ENCODE results near the gene CYP51A1. TPM values are rescaled to one million over a fixed set of nuclear protein-coding genes. Genes with fewer than 3 reads are reported as not detected.
"Not testable (repeated sequence)": the region's sequence is repeated elsewhere in the genome, so short reads cannot be mapped to it uniquely, and the experiment has no call there.

CYP51A1 gene
- total RNA-seq, 1 donor from 2014 or later: 83.9 TPM

DNA sequence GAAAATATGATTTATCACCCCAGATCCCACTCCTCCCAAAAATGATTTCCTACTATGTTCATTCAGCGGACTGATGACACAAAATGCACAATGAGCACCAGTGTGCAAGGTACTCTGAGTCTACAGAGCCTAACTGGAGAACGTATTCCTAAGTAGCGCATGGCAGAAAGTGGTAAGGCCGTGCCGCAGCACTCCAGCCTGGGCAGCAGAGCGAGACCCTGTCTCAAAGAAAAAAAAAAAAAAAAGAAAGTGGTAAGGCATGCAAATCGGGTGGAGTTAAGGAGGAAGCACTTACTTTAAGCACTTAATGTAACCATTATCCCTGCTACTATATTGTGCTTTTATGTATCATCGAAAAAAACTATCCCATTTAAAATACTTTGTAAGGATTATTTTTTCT lies 25.5 kb downstream of the CYP51A1 start:
- H2AFZ ChIP-seq (ENCODE audit: low read depth, low read length): no peak overlapping the region
- H3K27ac Mint-ChIP-seq (ENCODE audit: unreplicated experiment): no peak overlapping the region
- H3K9ac ChIP-seq (ENCODE audit: low read length): no peak overlapping the region
- no peak for FAIRE-seq
- H3K4me1 Mint-ChIP-seq (ENCODE audit: low read depth, unreplicated experiment): no peaks in the 10 kb centered on the region
- peaks cover 5% of the 10 kb centered on the region for H3K36me3 Mint-ChIP-seq (ENCODE audit: low read depth, unreplicated experiment)
- H3K9me3 Mint-ChIP-seq (ENCODE audit: unreplicated experiment): no peaks in the 10 kb centered on the region
- DNase-seq (ENCODE audit: low read depth): no peak
- H4K20me1 ChIP-seq (ENCODE audit: insufficient read depth, low read length): no peaks in the 10 kb centered on the region
- H3K36me3 ChIP-seq (ENCODE audit: insufficient read depth, low read length): peaks cover 44% of the 10 kb centered on the region
- no peak for TF ChIP-seq EZH2 (IDR thresholded peaks at IDR 0.05; ENCODE audit: insufficient read depth, low read length)
- TF ChIP-seq, protein P1, sequence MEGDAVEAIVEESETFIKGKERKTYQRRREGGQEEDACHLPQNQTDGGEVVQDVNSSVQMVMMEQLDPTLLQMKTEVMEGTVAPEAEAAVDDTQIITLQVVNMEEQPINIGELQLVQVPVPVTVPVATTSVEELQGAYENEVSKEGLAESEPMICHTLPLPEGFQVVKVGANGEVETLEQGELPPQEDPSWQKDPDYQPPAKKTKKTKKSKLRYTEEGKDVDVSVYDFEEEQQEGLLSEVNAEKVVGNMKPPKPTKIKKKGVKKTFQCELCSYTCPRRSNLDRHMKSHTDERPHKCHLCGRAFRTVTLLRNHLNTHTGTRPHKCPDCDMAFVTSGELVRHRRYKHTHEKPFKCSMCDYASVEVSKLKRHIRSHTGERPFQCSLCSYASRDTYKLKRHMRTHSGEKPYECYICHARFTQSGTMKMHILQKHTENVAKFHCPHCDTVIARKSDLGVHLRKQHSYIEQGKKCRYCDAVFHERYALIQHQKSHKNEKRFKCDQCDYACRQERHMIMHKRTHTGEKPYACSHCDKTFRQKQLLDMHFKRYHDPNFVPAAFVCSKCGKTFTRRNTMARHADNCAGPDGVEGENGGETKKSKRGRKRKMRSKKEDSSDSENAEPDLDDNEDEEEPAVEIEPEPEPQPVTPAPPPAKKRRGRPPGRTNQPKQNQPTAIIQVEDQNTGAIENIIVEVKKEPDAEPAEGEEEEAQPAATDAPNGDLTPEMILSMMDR (IDR thresholded peaks at IDR 0.05; ENCODE audit: insufficient read depth, low read depth, low read length): no peak
- no peaks in the 10 kb centered on the region for H3K27me3 ChIP-seq (ENCODE audit: insufficient read depth, low read length)
- H3K27ac ChIP-seq (ENCODE audit: low read depth, low read length): no peak overlapping the region
- H3K4me3 ChIP-seq (ENCODE audit: insufficient read depth, low read depth, low read length): no peak overlapping the region
- H3K27me3 Mint-ChIP-seq (ENCODE audit: low read depth, unreplicated experiment): no peaks in the 10 kb centered on the region
- H3K9me3 ChIP-seq (ENCODE audit: insufficient read depth, low read depth, low read length): no peaks in the 10 kb centered on the region
- H3K79me2 ChIP-seq (ENCODE audit: insufficient read depth, low read length): no peaks in the 10 kb centered on the region
- H3K4me2 ChIP-seq (ENCODE audit: low read length): no peak overlapping the region
- H3K4me1 ChIP-seq (ENCODE audit: insufficient read depth, low read length): no peaks in the 10 kb centered on the region
- H3K4me3 Mint-ChIP-seq (ENCODE audit: unreplicated experiment): no peak overlapping the region

DNA sequence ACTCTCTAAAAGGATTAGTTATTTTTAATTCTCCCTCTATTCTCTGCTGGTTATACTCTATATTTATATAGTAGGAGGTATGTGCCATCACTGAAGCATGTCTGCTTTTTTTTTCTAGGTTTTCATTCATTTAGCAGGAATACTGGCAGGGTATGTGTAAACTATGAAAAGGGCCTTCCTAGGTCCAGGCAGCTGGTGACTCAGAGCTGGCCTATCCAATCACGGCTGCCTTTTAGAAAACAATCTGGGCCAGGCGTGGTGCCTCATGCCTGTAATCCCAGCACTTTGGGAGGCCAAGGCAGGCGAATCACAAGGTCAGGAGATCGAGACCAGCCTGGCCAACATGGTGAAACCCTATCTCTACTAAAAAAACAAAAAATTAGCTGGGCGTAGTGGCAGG lies 31.4 kb downstream of the CYP51A1 start:
- peak; percentile 13 for DNase-seq (ENCODE audit: low read depth)
- not testable (repeated sequence) for H3K27ac Mint-ChIP-seq (ENCODE audit: unreplicated experiment); H3K9ac ChIP-seq (ENCODE audit: low read length); H3K27me3 Mint-ChIP-seq (ENCODE audit: low read depth, unreplicated experiment); H3K27ac ChIP-seq (ENCODE audit: low read depth, low read length); H3K36me3 Mint-ChIP-seq (ENCODE audit: low read depth, unreplicated experiment); H3K4me2 ChIP-seq (ENCODE audit: low read length); H2AFZ ChIP-seq (ENCODE audit: low read depth, low read length); H3K9me3 ChIP-seq (ENCODE audit: insufficient read depth, low read depth, low read length); H3K4me1 Mint-ChIP-seq (ENCODE audit: low read depth, unreplicated experiment); FAIRE-seq; H3K4me3 ChIP-seq (ENCODE audit: insufficient read depth, low read depth, low read length); H3K9me3 Mint-ChIP-seq (ENCODE audit: unreplicated experiment); H3K79me2 ChIP-seq (ENCODE audit: insufficient read depth, low read length); H4K20me1 ChIP-seq (ENCODE audit: insufficient read depth, low read length); H3K4me1 ChIP-seq (ENCODE audit: insufficient read depth, low read length); H3K4me3 Mint-ChIP-seq (ENCODE audit: unreplicated experiment); H3K27me3 ChIP-seq (ENCODE audit: insufficient read depth, low read length)
- H3K36me3 ChIP-seq (ENCODE audit: insufficient read depth, low read length): peaks cover 35% of the 10 kb centered on the region

DNA sequence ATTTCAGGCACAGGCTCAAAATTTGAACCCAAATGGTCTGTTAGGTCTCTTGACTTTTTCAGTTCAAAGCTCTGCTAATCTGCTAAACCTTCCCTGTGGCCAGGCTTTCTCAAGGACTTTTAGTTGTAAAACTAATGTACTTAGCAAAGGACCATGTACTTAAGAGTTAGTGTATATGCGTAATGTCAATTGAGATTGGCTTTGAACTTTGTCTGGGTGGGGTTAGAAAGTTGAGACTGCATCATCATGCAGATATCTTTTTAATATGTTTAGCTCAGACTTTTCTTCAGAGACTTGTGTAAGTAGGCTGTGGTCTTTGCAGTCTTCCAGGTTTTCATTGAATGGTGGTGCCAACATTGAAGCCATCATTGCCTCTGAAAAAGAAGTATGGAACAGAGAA lies 33.7 kb downstream of the CYP51A1 start:
- H3K36me3 Mint-ChIP-seq (ENCODE audit: low read depth, unreplicated experiment): peaks cover 12% of the 10 kb centered on the region

More for the DNA sequence above, 33.7 kb downstream of the CYP51A1 start:
- FAIRE-seq (no peak), DNase-seq (ENCODE audit: low read depth) (no peak)
- no peaks in the 10 kb centered on the region for H4K20me1 ChIP-seq (ENCODE audit: insufficient read depth, low read length)
- H3K4me3 Mint-ChIP-seq (ENCODE audit: unreplicated experiment): no peak overlapping the region
- no peaks in the 10 kb centered on the region for H3K79me2 ChIP-seq (ENCODE audit: insufficient read depth, low read length)
- no peak overlapping the region for H3K27ac Mint-ChIP-seq (ENCODE audit: unreplicated experiment)
- no peak overlapping the region for H3K4me3 ChIP-seq (ENCODE audit: insufficient read depth, low read depth, low read length)
- H3K36me3 ChIP-seq (ENCODE audit: insufficient read depth, low read length): peaks cover 41% of the 10 kb centered on the region
- H3K27me3 Mint-ChIP-seq (ENCODE audit: low read depth, unreplicated experiment): no peaks in the 10 kb centered on the region
- H3K4me2 ChIP-seq (ENCODE audit: low read length): no peak overlapping the region
- H3K9ac ChIP-seq (ENCODE audit: low read length): no peak overlapping the region
- no peaks in the 10 kb centered on the region for H3K27me3 ChIP-seq (ENCODE audit: insufficient read depth, low read length)
- no peaks in the 10 kb centered on the region for H3K9me3 ChIP-seq (ENCODE audit: insufficient read depth, low read depth, low read length)
- TF ChIP-seq, protein P1 (IDR thresholded peaks at IDR 0.05; ENCODE audit: insufficient read depth, low read depth, low read length): no peak
- TF ChIP-seq EZH2 (IDR thresholded peaks at IDR 0.05; ENCODE audit: insufficient read depth, low read length): no peak
- H3K27ac ChIP-seq (ENCODE audit: low read depth, low read length): no peak overlapping the region
- H3K4me1 ChIP-seq (ENCODE audit: insufficient read depth, low read length): no peaks in the 10 kb centered on the region
- no peaks in the 10 kb centered on the region for H3K4me1 Mint-ChIP-seq (ENCODE audit: low read depth, unreplicated experiment)
- H3K9me3 Mint-ChIP-seq (ENCODE audit: unreplicated experiment): no peaks in the 10 kb centered on the region
- no peak overlapping the region for H2AFZ ChIP-seq (ENCODE audit: low read depth, low read length)

All from astrocyte (in vitro differentiated cells and primary cell).